K562 (cell line): ENCODE data around the gene INPP4B. TPM values are rescaled to one million over a fixed set of nuclear protein-coding genes. Genes with fewer than 3 reads are reported as not detected.

Experiments
- ATAC-seq: fragments of 200-7000 bp; cut with Tn5 transposase; 3 replicates; pipeline ENCODE4 v1.9.1; 2020; ENCODE audit warnings: moderate library complexity
- BruUV-seq: library from RNA; stranded (reverse); fragments of 400-500 nt; replicated peaks from 2 replicates; lab custom pipeline; 2021; lab: Mats Ljungman, UMichigan
- CTCF ChIA-PET: fragments of 300-600 bp; formaldehyde crosslinking; extraction: SDS; loops from one replicate; lab custom pipeline; 2021; ENCODE audit warnings: low intra/inter-chr PET ratio; lab: Yijun Ruan, JAX
- POLR2A ChIA-PET: fragments of 300-600, 350-650 bp; sonication (Branson Sonifier 250); formaldehyde crosslinking; extraction: SDS; loops from one replicate; lab custom pipeline; 2021; ENCODE audit warnings: antibody characterized with exemption, inconsistent platforms; lab: Yijun Ruan, JAX
- DNase-seq, 4 experiments: peaks; one replicate each; pipeline versions ENCODE4 v3.0.0 to v3.0.0-alpha.2; 2011 to 2018; ENCODE audit warnings: low spot score in 3 of 4, mixed read lengths in 3 of 4; ENCODE audit errors: extremely low read depth in 1 of 4
- FAIRE-seq: peaks from 2 replicates; lab custom pipeline; 2011; peaks lifted over from hg19 to GRCh38; lab: Jason Lieb, UNC
- H2AFZ ChIP-seq: 2 replicates; pipeline ENCODE4 v1.6.0; 2011; ENCODE audit warnings: low read depth, low read length, control low read depth, inconsistent platforms
- H3K27ac ChIP-seq: fragments of 200-600 bp; 3 replicates; pipeline ENCODE4 v1.8.0; 2011; ENCODE audit warnings: low read depth, mild to moderate bottlenecking, control low read depth, inconsistent platforms, low read length, moderate library complexity, mixed read lengths; ENCODE audit errors: extremely low read depth
- H3K27me3 ChIP-seq, 2 experiments: fragments of 300-600 bp in 1 of 2; 2 replicates in 1 of 2; 3 replicates in 1 of 2; pipeline versions ENCODE4 v1.6.0 to v1.8.0; 2011; ENCODE audit warnings: inconsistent platforms in 2 of 2, low read length in 2 of 2, mild to moderate bottlenecking in 1 of 2, mixed read lengths in 1 of 2, moderate library complexity in 1 of 2; ENCODE audit not compliant: control insufficient read depth in 2 of 2, insufficient read depth in 2 of 2
- H3K36me3 ChIP-seq: fragments of 300-600 bp; 3 replicates; pipeline ENCODE4 v1.8.0; 2011; ENCODE audit warnings: mild to moderate bottlenecking, low read length, inconsistent platforms; ENCODE audit not compliant: control insufficient read depth, insufficient read depth
- H3K4me1 ChIP-seq, 2 experiments: fragments of 200-600 bp in 1 of 2; replicated peaks in 1 of 2; 2 replicates in 1 of 2; 3 replicates in 1 of 2; pipeline versions ENCODE4 v1.5.1 to v1.8.0; 2011; ENCODE audit warnings: inconsistent platforms in 2 of 2, low read length in 2 of 2, mild to moderate bottlenecking in 1 of 2, mixed read lengths in 1 of 2, moderate library complexity in 1 of 2; ENCODE audit not compliant: control insufficient read depth in 2 of 2, insufficient read depth in 2 of 2
- H3K4me2 ChIP-seq: 2 replicates; pipeline ENCODE4 v1.6.1; 2011; ENCODE audit warnings: low read length, control low read depth, inconsistent platforms, mixed read lengths; ENCODE audit not compliant: insufficient read depth
- H3K4me3 ChIP-seq: fragments of 200-600 bp; sonication (generic), shearing (Covaris generic); 2 replicates; pipeline ENCODE4 v1.5.1; 2016; ENCODE audit warnings: control low read depth, inconsistent platforms
- H3K79me2 ChIP-seq: fragments of 200-600 bp; 3 replicates; pipeline ENCODE4 v1.8.0; 2011; ENCODE audit warnings: low read length, inconsistent platforms; ENCODE audit not compliant: control insufficient read depth, insufficient read depth
- H3K9ac ChIP-seq, 2 experiments: 2 replicates each; pipeline versions ENCODE4 v1.6.0 to v1.6.1; 2011; ENCODE audit warnings: low read depth in 2 of 2, low read length in 2 of 2, control low read depth in 1 of 2, inconsistent platforms in 1 of 2, mild to moderate bottlenecking in 1 of 2, mixed read lengths in 1 of 2; ENCODE audit not compliant: insufficient read depth in 1 of 2
- H3K9me1 ChIP-seq: one replicate; pipeline ENCODE4 v1.6.0; 2011; ENCODE audit warnings: inconsistent platforms, mild to moderate bottlenecking, low read length, moderate library complexity; ENCODE audit not compliant: control insufficient read depth, insufficient read depth
- H3K9me3 ChIP-seq: replicated peaks from 2 replicates; pipeline ENCODE4 v1.5.1; 2011; ENCODE audit warnings: low read depth, low read length, inconsistent platforms; ENCODE audit not compliant: control insufficient read depth, insufficient read depth
- H4K20me1 ChIP-seq: replicated peaks from 2 replicates; pipeline ENCODE4 v1.6.1; 2011; ENCODE audit warnings: low read length, inconsistent platforms, mixed read lengths; ENCODE audit not compliant: control insufficient read depth, insufficient read depth
- BMI1 ChIP-seq: fragments of 150-350 bp; IDR thresholded peaks from 2 replicates; pipeline ENCODE4 v1.6.1; 2014; ENCODE audit warnings: low read length
- CBX5 ChIP-seq: IDR thresholded peaks from 2 replicates; pipeline ENCODE4 v1.6.1; 2014; ENCODE audit warnings: low read depth, borderline replicate concordance
- CBX8 ChIP-seq: fragments of 200-600 bp; sonication (generic); IDR thresholded peaks from 2 replicates; pipeline ENCODE4 v1.6.1; 2012; ENCODE audit warnings: borderline replicate concordance, mixed run types, low read depth, mild to moderate bottlenecking, moderate library complexity, mixed read lengths, low read length, control low read depth, inconsistent platforms; ENCODE audit not compliant: poor library complexity, severe bottlenecking; ENCODE audit errors: extremely low read depth
- ESRRB ChIP-seq: fragments of 250-450 bp; sonication (Bioruptor Pico); IDR thresholded peaks from 2 replicates; pipeline ENCODE4 v1.5.0; 2020; ENCODE audit warnings: mild to moderate bottlenecking, moderate library complexity, borderline replicate concordance
- FOXK1 ChIP-seq: sonication (generic); formaldehyde crosslinking; IDR thresholded peaks from 2 replicates; pipeline ENCODE4 v1.8.0; 2022; ENCODE audit warnings: missing genetic modification reagents, mild to moderate bottlenecking, borderline replicate concordance
- FOXO4 ChIP-seq: fragments of 450-650 bp; formaldehyde crosslinking; IDR thresholded peaks from 2 replicates; pipeline ENCODE4 v1.4.0; 2020; ENCODE audit warnings: mild to moderate bottlenecking, moderate library complexity
- GTF2B ChIP-seq: IDR thresholded peaks from 2 replicates; pipeline ENCODE4 v1.6.1; 2011; ENCODE audit not compliant: insufficient read length; ENCODE audit errors: extremely low read depth
- KLF13 ChIP-seq: fragments of 450-650 bp; IDR thresholded peaks from 2 replicates; pipeline ENCODE4 v1.6.1; 2016; ENCODE audit warnings: missing genetic modification characterization, low read depth, mild to moderate bottlenecking, missing compliant biosample characterization, moderate library complexity, borderline replicate concordance
- MCM2 ChIP-seq: fragments of 450-650 bp; IDR thresholded peaks from 2 replicates; pipeline ENCODE4 v1.6.1; 2017; ENCODE audit warnings: low read depth, mild to moderate bottlenecking
- TFAP4 ChIP-seq: sonication (generic); formaldehyde crosslinking; IDR thresholded peaks from 2 replicates; pipeline ENCODE4 v1.8.0; 2022; ENCODE audit warnings: missing genetic modification reagents, mild to moderate bottlenecking, moderate library complexity, borderline replicate concordance
- ZNF12 ChIP-seq: sonication (generic); formaldehyde crosslinking; IDR thresholded peaks from 2 replicates; pipeline ENCODE4 v1.4.0; 2020; ENCODE audit warnings: mild to moderate bottlenecking, missing genetic modification reagents
- ZNF280A ChIP-seq: fragments of 450-650 bp; IDR thresholded peaks from 2 replicates; pipeline ENCODE4 v1.6.1; 2018; ENCODE audit warnings: mild to moderate bottlenecking, low read depth; ENCODE audit not compliant: partially characterized antibody
- ZNF280B ChIP-seq: fragments of 250-450 bp; sonication (Bioruptor Pico); IDR thresholded peaks from 2 replicates; pipeline ENCODE4 v1.5.1; 2021; ENCODE audit warnings: mild to moderate bottlenecking
- ZNF668 ChIP-seq: fragments of 250-450 bp; sonication (Bioruptor Pico); IDR thresholded peaks from 2 replicates; pipeline ENCODE4 v1.8.0; 2022; ENCODE audit warnings: mild to moderate bottlenecking, inconsistent platforms
- ZNF695 ChIP-seq: fragments of 450-650 bp; formaldehyde crosslinking; IDR thresholded peaks from 2 replicates; pipeline ENCODE4 v1.4.0; 2020; ENCODE audit warnings: mild to moderate bottlenecking, moderate library complexity
- WGBS: fragments of 100-300 bp; shearing (Covaris generic); methylation state at CpG from one replicate; pipeline ENCODE4 v1.1.6; 2016; ENCODE audit warnings: low coverage, mixed read lengths; ENCODE audit not compliant: insufficient coverage; ENCODE audit errors: missing lambda C conversion rate; 5-methylcytosine and 5-hydroxymethylcytosine counted together
- in situ Hi-C: fragments of 300-500 bp; cut with MboI; formaldehyde crosslinking; loops from 4 replicates; pipeline ENCODE4 v1.15.0; 2018; ENCODE audit warnings: inconsistent platforms, mixed read lengths
- intact Hi-C: fragments of 100-400 bp; cut with micrococcal nuclease; formaldehyde crosslinking; loops from 2 replicates; pipeline ENCODE4 v1.14.2; 2022
- polyA plus RNA-seq, 8 experiments: library from polyadenylated mRNA; depleted of rRNA in 4 of 8; stranded (reverse) in 5 of 8; unstranded in 3 of 8; fragments of >200 nt; fragmentation: Nextera tagmentation in 2 of 8; fragmentation: Illumina TruSeq in 1 of 8; extraction: Ambion mirVana in 2 of 8; extraction: Trizol in 1 of 8; gene quantifications; 2 replicates each; pipeline versions ENCODE4 v1.2.1 to v1.2.3, GENCODE V29; 2011 to 2014; ENCODE audit warnings: inconsistent platforms in 1 of 8, missing spikeins in 1 of 8
- total RNA-seq, 7 experiments: library from RNA; depleted of rRNA in 6 of 7; stranded (reverse); fragments of >200 nt in 6 of 7; fragmentation: Illumina TruSeq in 2 of 7; extraction: Trizol in 2 of 7; gene quantifications; 2 replicates each; pipeline versions ENCODE4 v1.2.1 to v1.2.3, GENCODE V29; 2011 to 2021; ENCODE audit warnings: low replicate concordance in 1 of 7

Gene INPP4B
- total and polyA plus RNA-seq, 9 of the 15 experiments (the other 6 are each of a cell fraction or from before 2014, with no cell fraction given): 0.04 to 0.11 TPM; not detected in 7

- DNase-seq: no peak
- Histone ChIP-seq H3K27me3 (no peaks in the 10 kb centered on the region), H3K4me1 (no peaks in the 10 kb centered on the region), H2AFZ (no peak overlapping the region), H4K20me1 (no peaks in the 10 kb centered on the region), H3K9ac (no peak overlapping the region), H3K27ac (no peak overlapping the region), H3K79me2 (no peaks in the 10 kb centered on the region), H3K36me3 (no peaks in the 10 kb centered on the region), H3K4me2 (no peak overlapping the region)
- ChIA-PET POLR2A (no interaction called here), CTCF (no interaction called here)
- in situ Hi-C loops: no loop called here
- TF ChIP-seq FOXO4 (no peak), MCM2 (no peak), KLF13 (tag) (no peak), ZNF695 (no peak), TFAP4 (no peak), ZNF668 (CRISPR knock-in tag) (no peak), FOXK1 (CRISPR knock-in tag) (no peak), ZNF12 (CRISPR knock-in tag) (no peak), BMI1 (no peak), GTF2B (no peak), CBX5 (no peak), CBX8 (no peak), ZNF280A (no peak), ESRRB (CRISPR knock-in tag) (no peak), ZNF280B (CRISPR knock-in tag) (no peak)
- TF ChIP-seq, all 486 proteins: peak for 0
- FAIRE-seq (no peak), ATAC-seq (no peak)
- BruUV-seq: no TSS peak
- Histone ChIP-seq H3K9me1 (no peaks in the 10 kb centered on the region), H3K9me3 (no peaks in the 10 kb centered on the region), H3K4me3 (no peak overlapping the region)
- 0% methylated on average over 1 of the region's 1 CpG for WGBS
- intact Hi-C loops: no loop called here
Measured at GRCh38 chr4:142823796-142824195, 22.3 kb downstream of the INPP4B start.
